Endothelial cell (in vitro differentiated cells): ENCODE measurements around the gene SH3YL1. TPM values are rescaled to one million over a fixed set of nuclear protein-coding genes. Genes with fewer than 3 reads are reported as not detected.

Source experiments
- DNase-seq: peaks from one replicate; pipeline ENCODE4 v3.0.0; 2021; ENCODE audit warnings: low spot score
- H3K27ac Mint-ChIP-seq: one replicate; pipeline ENCODE4 v1.8.0; 2021; ENCODE audit warnings: mixed read lengths, inconsistent platforms; ENCODE audit not compliant: unreplicated experiment
- H3K27me3 Mint-ChIP-seq: one replicate; pipeline ENCODE4 v1.8.0; 2021; ENCODE audit warnings: mild to moderate bottlenecking, moderate library complexity, mixed read lengths, inconsistent platforms; ENCODE audit not compliant: unreplicated experiment
- H3K36me3 Mint-ChIP-seq: one replicate; pipeline ENCODE4 v1.8.0; 2021; ENCODE audit warnings: mild to moderate bottlenecking, low read depth, mixed read lengths, inconsistent platforms; ENCODE audit not compliant: unreplicated experiment
- H3K4me1 Mint-ChIP-seq: one replicate; pipeline ENCODE4 v1.8.0; 2021; ENCODE audit warnings: mild to moderate bottlenecking, mixed read lengths, inconsistent platforms; ENCODE audit not compliant: unreplicated experiment
- H3K4me3 Mint-ChIP-seq: one replicate; pipeline ENCODE4 v1.8.0; 2021; ENCODE audit warnings: mild to moderate bottlenecking, mixed read lengths, inconsistent platforms; ENCODE audit not compliant: unreplicated experiment
- H3K9me3 Mint-ChIP-seq: one replicate; pipeline ENCODE4 v1.8.0; 2021; ENCODE audit warnings: mixed read lengths, inconsistent platforms; ENCODE audit not compliant: unreplicated experiment
- CTCF ChIP-seq: fragments of 200-600 bp; sonication (generic); IDR thresholded peaks from one replicate; pipeline ENCODE4 v1.5.0; 2021; ENCODE audit warnings: antibody characterized with exemption; ENCODE audit not compliant: unreplicated experiment
- total RNA-seq: library from RNA; stranded (reverse); fragmentation: NEBNext Ultra II Directional; extraction: Animal tissue kit (Norgen Biotek cat#: 25700); gene quantifications from one replicate; pipeline ENCODE4 v1.2.1, GENCODE V29; 2021; ENCODE audit not compliant: unreplicated experiment

Gene SH3YL1
- total RNA-seq, 1 donor from 2014 or later, result 35.8 TPM

DNA sequence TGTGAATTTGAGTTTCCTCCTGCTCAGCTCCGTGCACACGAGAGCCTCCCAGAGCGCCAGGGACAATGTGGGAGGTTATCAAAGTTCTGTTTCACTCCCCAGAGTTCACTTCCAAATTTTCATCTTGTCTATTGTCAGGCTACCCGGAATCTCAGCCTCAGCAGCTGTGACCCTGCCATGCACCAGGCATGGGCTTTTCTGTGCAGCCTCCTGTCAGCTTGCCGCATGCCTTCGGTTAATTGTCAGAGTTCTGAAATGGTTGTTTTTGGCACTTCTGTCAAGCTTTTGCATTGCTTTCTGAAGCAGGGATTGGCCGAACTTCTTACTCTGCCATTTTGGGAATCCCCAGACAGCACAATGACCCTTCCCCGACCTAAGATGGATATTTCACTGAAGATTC, 60.4 kb downstream of the SH3YL1 start:
- peaks cover 5% of the 10 kb centered on the region for H3K27me3 Mint-ChIP-seq
- peaks cover 2% of the 10 kb centered on the region for H3K4me1 Mint-ChIP-seq
- H3K4me3 Mint-ChIP-seq, result no peak overlapping the region
- H3K9me3 Mint-ChIP-seq, result no peaks in the 10 kb centered on the region
- DNase-seq, result no peak
- no peak overlapping the region for H3K27ac Mint-ChIP-seq
- H3K36me3 Mint-ChIP-seq, result peaks cover 3% of the 10 kb centered on the region
- no peak for TF ChIP-seq CTCF

- no peaks in the 10 kb centered on the region for H3K9me3 Mint-ChIP-seq
- H3K27ac Mint-ChIP-seq, result no peak overlapping the region
- peaks cover 5% of the 10 kb centered on the region for H3K27me3 Mint-ChIP-seq
Measured at GRCh38 chr2:202945-203344, 60.9 kb downstream of the SH3YL1 start.

DNA sequence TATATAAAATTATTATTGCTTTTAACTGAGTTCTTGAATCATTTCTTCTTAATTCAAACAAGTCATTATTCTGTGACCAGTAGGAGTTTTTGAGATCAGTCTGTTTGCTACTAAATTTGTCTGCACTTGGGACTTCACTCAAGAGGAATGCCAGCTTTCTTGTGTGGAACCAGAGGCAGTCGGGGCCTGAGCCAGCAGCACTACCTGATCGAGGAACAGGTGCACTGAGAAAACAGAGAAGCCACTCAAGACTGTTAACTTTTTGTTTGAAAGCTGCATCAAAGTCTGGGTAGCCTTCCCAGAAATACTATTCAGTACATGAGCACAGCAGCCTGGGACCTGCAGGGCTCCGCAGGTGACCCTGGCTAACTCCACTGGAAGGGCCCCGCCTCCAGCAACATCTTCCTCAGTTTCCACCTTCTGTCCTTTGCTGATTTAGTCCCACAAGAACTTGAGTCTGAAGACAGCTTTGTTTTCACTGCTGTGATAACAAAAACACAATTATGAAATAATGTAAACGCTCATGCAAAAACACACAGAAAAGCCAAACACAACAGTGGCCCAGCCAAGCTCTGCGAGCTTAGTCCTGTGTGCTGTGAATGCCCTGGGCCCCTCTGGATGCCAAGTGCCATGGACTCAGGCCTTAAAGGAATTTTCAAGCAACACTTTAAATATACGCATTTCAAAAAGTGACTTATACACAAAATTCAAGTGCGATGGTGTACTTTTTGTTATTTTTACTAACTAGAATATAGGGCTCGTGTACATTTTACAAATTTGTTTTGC, 62.0 kb downstream of the SH3YL1 start:
- Mint-ChIP-seq H3K4me3 (no peak overlapping the region), H3K4me1 (peaks cover 2% of the 10 kb centered on the region), H3K9me3 (no peaks in the 10 kb centered on the region), H3K27ac (no peak overlapping the region), H3K27me3 (peaks cover 5% of the 10 kb centered on the region), H3K36me3 (peaks cover 3% of the 10 kb centered on the region)
- no peak for TF ChIP-seq CTCF
- no peak for DNase-seq

More at GRCh38 chr2:202945-203344, 60.9 kb downstream of the SH3YL1 start:
- no peak for DNase-seq
- Mint-ChIP-seq H3K36me3 (peaks cover 3% of the 10 kb centered on the region), H3K4me1 (peaks cover 2% of the 10 kb centered on the region), H3K4me3 (no peak overlapping the region)
- no peak for TF ChIP-seq CTCF

GRCh38 chr2:199041-199966, 64.5 kb downstream of the SH3YL1 start:
- peaks cover 6% of the 10 kb centered on the region for H3K27me3 Mint-ChIP-seq
- no peaks in the 10 kb centered on the region for H3K36me3 Mint-ChIP-seq
- no peak for TF ChIP-seq CTCF
- no peak overlapping the region for H3K27ac Mint-ChIP-seq
- no peak overlapping the region for H3K4me3 Mint-ChIP-seq
- H3K4me1 Mint-ChIP-seq, result peaks cover 2% of the 10 kb centered on the region
- no peaks in the 10 kb centered on the region for H3K9me3 Mint-ChIP-seq
- DNase-seq, result no peak

GRCh38 chr2:196406-196805, 67.4 kb downstream of the SH3YL1 start:
- DNase-seq, result no peak
- Mint-ChIP-seq H3K27ac (no peak overlapping the region), H3K4me3 (no peak overlapping the region)

More at GRCh38 chr2:196406-196805, 67.4 kb downstream of the SH3YL1 start:
- Mint-ChIP-seq H3K27me3 (peaks cover 4% of the 10 kb centered on the region), H3K9me3 (no peaks in the 10 kb centered on the region), H3K36me3 (no peaks in the 10 kb centered on the region), H3K4me1 (no peaks in the 10 kb centered on the region)
- no peak for TF ChIP-seq CTCF
